Measurements from ENCODE around the gene C11orf16. TPM values are rescaled to one million over a fixed set of nuclear protein-coding genes. Genes with fewer than 3 reads are reported as not detected.

The C11orf16 gene
- total and polyA plus RNA-seq, 2 donors (not counting 3 experiments of a cell fraction or from before 2014, with no cell fraction given), result not detected

DNA sequence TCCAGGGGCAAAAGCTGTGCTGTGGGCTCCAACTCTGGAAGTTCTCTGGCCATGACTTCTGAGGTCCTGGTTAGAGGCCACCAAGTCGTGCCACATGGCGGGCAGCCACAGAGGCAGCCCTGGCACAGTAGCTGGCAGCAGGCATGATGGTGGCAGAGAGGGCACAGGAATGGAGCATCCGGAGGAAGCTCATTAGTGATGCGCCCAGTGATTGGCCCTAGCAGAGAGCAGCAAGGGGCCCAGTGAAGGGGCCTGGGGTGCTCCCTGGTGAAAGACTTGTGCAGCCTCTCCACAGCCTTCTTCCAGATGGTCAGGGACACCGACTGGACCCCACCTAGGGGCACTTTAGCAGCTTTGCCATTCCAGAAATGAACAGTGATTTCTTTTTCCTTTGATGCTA is 7.0 kb downstream of the C11orf16 start:
- dilution Hi-C loops (cut with MboI; ENCODE audit: extremely low pct_ligation_motif_present, low sequenced_read_pairs) (no loop called here), intact Hi-C loops (cut with micrococcal nuclease) (no loop called here)
- Histone ChIP-seq H3K9me1 (replicated peaks; ENCODE audit: control insufficient read depth, extremely low read depth, insufficient read depth, low read length) (no peaks in the 10 kb centered on the region), H3K27me3 (ENCODE audit: control insufficient read depth in 2 of 2, insufficient read depth in 2 of 2, low read length in 2 of 2) (no peaks in the 10 kb centered on the region), H3K4me3 (replicated peaks in 1 of 3; ENCODE audit: insufficient read depth in 1 of 3, low read depth in 1 of 3, low read length in 3 of 3) (no peak overlapping the region), H3K36me3 (ENCODE audit: control insufficient read depth in 2 of 2, extremely low read depth in 1 of 2, insufficient read depth in 2 of 2, low read length in 2 of 2) (peaks cover 3 to 11% of the 10 kb centered on the region in 2 experiments), H3K27ac (ENCODE audit: insufficient read depth, low read depth, low read length) (no peak overlapping the region), H2AFZ (ENCODE audit: low read depth, low read length) (no peak overlapping the region), H3K79me2 (ENCODE audit: control insufficient read depth, insufficient read depth, low read length) (no peaks in the 10 kb centered on the region), H3K4me1 (ENCODE audit: control insufficient read depth, extremely low read depth, insufficient read depth, low read length) (no peaks in the 10 kb centered on the region), H3K9ac (replicated peaks; ENCODE audit: extremely low read depth, insufficient read depth, low read length) (no peak overlapping the region), H4K20me1 (replicated peaks; ENCODE audit: control insufficient read depth, extremely low read depth, insufficient read depth, low read length) (no peaks in the 10 kb centered on the region), H3K9me3 (replicated peaks; ENCODE audit: control insufficient read depth, insufficient read depth, low read length) (no peaks in the 10 kb centered on the region), H3K4me2 (ENCODE audit: insufficient read depth, low read length) (no peak overlapping the region)
- CTCF ChIA-PET, result interaction anchor here (1.0 to 2.0 kb wide), 2 partner anchors 12 to 34 kb away, joined by 4 to 5 read pairs; no protein-coding TSS in a partner anchor
- no TSS peak for BruUV-seq (replicated peaks)
- DNase-seq (ENCODE audit: low read depth, low spot score) (no peak), FAIRE-seq (no peak)
- POLR2A ChIA-PET, result interaction anchor here (0.7 kb wide), 1 partner anchor 16 kb away, joined by 4 read pairs; no protein-coding TSS in a partner anchor
- TF ChIP-seq, protein P1, sequence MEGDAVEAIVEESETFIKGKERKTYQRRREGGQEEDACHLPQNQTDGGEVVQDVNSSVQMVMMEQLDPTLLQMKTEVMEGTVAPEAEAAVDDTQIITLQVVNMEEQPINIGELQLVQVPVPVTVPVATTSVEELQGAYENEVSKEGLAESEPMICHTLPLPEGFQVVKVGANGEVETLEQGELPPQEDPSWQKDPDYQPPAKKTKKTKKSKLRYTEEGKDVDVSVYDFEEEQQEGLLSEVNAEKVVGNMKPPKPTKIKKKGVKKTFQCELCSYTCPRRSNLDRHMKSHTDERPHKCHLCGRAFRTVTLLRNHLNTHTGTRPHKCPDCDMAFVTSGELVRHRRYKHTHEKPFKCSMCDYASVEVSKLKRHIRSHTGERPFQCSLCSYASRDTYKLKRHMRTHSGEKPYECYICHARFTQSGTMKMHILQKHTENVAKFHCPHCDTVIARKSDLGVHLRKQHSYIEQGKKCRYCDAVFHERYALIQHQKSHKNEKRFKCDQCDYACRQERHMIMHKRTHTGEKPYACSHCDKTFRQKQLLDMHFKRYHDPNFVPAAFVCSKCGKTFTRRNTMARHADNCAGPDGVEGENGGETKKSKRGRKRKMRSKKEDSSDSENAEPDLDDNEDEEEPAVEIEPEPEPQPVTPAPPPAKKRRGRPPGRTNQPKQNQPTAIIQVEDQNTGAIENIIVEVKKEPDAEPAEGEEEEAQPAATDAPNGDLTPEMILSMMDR (IDR thresholded peaks at IDR 0.05; ENCODE audit: extremely low read depth in 1 of 2, insufficient read depth in 1 of 2, low read depth in 1 of 2, low read length in 2 of 2), result no peak
- TF ChIP-seq GATA2 (IDR thresholded peaks at IDR 0.05; ENCODE audit: insufficient read depth, insufficient read length, low read depth, low read length), result no peak
- no peak for TF ChIP-seq JUN (IDR thresholded peaks at IDR 0.05; ENCODE audit: borderline replicate concordance, insufficient read depth, insufficient read length, low read depth)
- TF ChIP-seq, protein P2, sequence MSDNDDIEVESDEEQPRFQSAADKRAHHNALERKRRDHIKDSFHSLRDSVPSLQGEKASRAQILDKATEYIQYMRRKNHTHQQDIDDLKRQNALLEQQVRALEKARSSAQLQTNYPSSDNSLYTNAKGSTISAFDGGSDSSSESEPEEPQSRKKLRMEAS (IDR thresholded peaks at IDR 0.05; ENCODE audit: insufficient read depth, insufficient read length), result no peak

DNA sequence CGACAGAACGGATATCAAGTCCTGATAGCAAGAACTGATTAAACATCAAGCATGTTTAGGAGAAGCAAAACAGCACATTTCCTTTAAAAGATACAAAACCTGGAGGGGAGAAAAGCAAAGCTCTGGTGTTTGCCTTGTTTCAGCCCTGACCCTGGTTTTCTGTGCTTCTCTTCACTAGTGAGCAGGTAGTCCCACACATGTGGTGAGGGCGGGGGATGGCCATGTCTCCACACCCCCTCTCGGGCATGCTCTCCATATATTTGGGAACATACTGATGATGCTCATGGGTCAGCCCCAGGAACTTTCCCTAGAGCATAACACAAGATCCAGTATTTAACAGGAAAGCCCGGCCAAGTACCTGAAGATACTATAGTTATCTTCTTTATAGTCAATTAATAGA is 10.1 kb downstream of the C11orf16 start:
- no peaks in the 10 kb centered on the region for H4K20me1 ChIP-seq (replicated peaks; ENCODE audit: control insufficient read depth, extremely low read depth, insufficient read depth, low read length)
- TF ChIP-seq MYC (IDR thresholded peaks at IDR 0.05; ENCODE audit: low read depth, low read length) (no peak), JUN (IDR thresholded peaks at IDR 0.05; ENCODE audit: borderline replicate concordance, insufficient read depth, insufficient read length, low read depth) (no peak), POLR2A (IDR thresholded peaks at IDR 0.05; ENCODE audit: low read depth, low read length) (no peak), EZH2 (IDR thresholded peaks at IDR 0.05; ENCODE audit: borderline replicate concordance, low read depth, low read length, severe bottlenecking) (no peak), GATA2 (IDR thresholded peaks at IDR 0.05; ENCODE audit: insufficient read depth, insufficient read length, low read depth, low read length) (no peak), FOS (IDR thresholded peaks at IDR 0.05; ENCODE audit: borderline replicate concordance, insufficient read depth, low read length) (no peak), POLR2AphosphoS5 (IDR thresholded peaks at IDR 0.05; ENCODE audit: insufficient read depth, low read depth, low read length) (no peak)
- TF ChIP-seq, protein P1 (IDR thresholded peaks at IDR 0.05; ENCODE audit: extremely low read depth in 1 of 2, insufficient read depth in 1 of 2, low read depth in 1 of 2, low read length in 2 of 2), result no peak
- TF ChIP-seq, protein P2 (IDR thresholded peaks at IDR 0.05; ENCODE audit: insufficient read depth, insufficient read length), result no peak
- no peak overlapping the region for H3K4me2 ChIP-seq (ENCODE audit: insufficient read depth, low read length)
- H3K4me3 ChIP-seq (replicated peaks in 1 of 3; ENCODE audit: insufficient read depth in 1 of 3, low read depth in 1 of 3, low read length in 3 of 3), result no peak overlapping the region
- dilution Hi-C loops (cut with MboI; ENCODE audit: extremely low pct_ligation_motif_present, low sequenced_read_pairs) (no loop called here), intact Hi-C loops (cut with micrococcal nuclease) (no loop called here)
- H3K79me2 ChIP-seq (ENCODE audit: control insufficient read depth, insufficient read depth, low read length), result no peaks in the 10 kb centered on the region
- FAIRE-seq, result no peak
- H3K4me1 ChIP-seq (ENCODE audit: control insufficient read depth, extremely low read depth, insufficient read depth, low read length), result no peaks in the 10 kb centered on the region
- no peaks in the 10 kb centered on the region for H3K9me1 ChIP-seq (replicated peaks; ENCODE audit: control insufficient read depth, extremely low read depth, insufficient read depth, low read length)
- DNase-seq (ENCODE audit: low read depth, low spot score), result no peak
- no TSS peak for BruUV-seq (replicated peaks)
- peaks cover 9 to 22% of the 10 kb centered on the region in 2 experiments for H3K36me3 ChIP-seq (ENCODE audit: control insufficient read depth in 2 of 2, extremely low read depth in 1 of 2, insufficient read depth in 2 of 2, low read length in 2 of 2)
- CTCF ChIA-PET, result interaction anchor here (1.5 to 2.1 kb wide), 2 partner anchors 8 to 37 kb away, joined by 5 to 10 read pairs; no protein-coding TSS in a partner anchor
- POLR2A ChIA-PET, result no interaction called here
- H3K27me3 ChIP-seq (ENCODE audit: control insufficient read depth in 2 of 2, insufficient read depth in 2 of 2, low read length in 2 of 2), result no peaks in the 10 kb centered on the region
- H3K9me3 ChIP-seq (replicated peaks; ENCODE audit: control insufficient read depth, insufficient read depth, low read length), result no peaks in the 10 kb centered on the region
- no peak overlapping the region for H3K9ac ChIP-seq (replicated peaks; ENCODE audit: extremely low read depth, insufficient read depth, low read length)
- no peak overlapping the region for H2AFZ ChIP-seq (ENCODE audit: low read depth, low read length)
- H3K27ac ChIP-seq (ENCODE audit: insufficient read depth, low read depth, low read length), result no peak overlapping the region
